ENCODE results near the gene PSMA5.

The PSMA5 gene

GRCh38 chr1:109392788-109393616 is 33.2 kb downstream of the PSMA5 start:
- Histone ChIP-seq H3K36me3 (ENCODE audit: control insufficient read depth in 4 of 4, insufficient read depth in 4 of 4, low read length in 3 of 4) (no peaks in the 10 kb centered on the region), H3K27ac (ENCODE audit: insufficient read depth in 1 of 2, low read depth in 1 of 2, low read length in 2 of 2, poor library complexity in 1 of 2, severe bottlenecking in 2 of 2) (peak overlapping the region in 1 of 2 experiments; percentile 71), H3K9me3 (ENCODE audit: control extremely low read depth in 1 of 5, control insufficient read depth in 4 of 5, insufficient read depth in 2 of 5, low read depth in 1 of 5, low read length in 4 of 5) (no peaks in the 10 kb centered on the region), H3K4me3 (ENCODE audit: control insufficient read depth in 1 of 7, extremely low read depth in 1 of 7, insufficient read depth in 4 of 7, low read depth in 2 of 7, low read length in 6 of 7) (no peak overlapping the region), H3K4me1 (ENCODE audit: control extremely low read depth in 1 of 4, control insufficient read depth in 4 of 4, insufficient read depth in 4 of 4, low read length in 3 of 4) (peaks cover 23 to 84% (median 34%) of the 10 kb centered on the region in 4 experiments), H3K27me3 (replicated peaks in 2 of 5; ENCODE audit: control insufficient read depth in 4 of 5, insufficient read depth in 5 of 5, low read length in 4 of 5) (peaks cover 0 to 15% (median 6%) of the 10 kb centered on the region in 5 experiments)
- CTCF ChIA-PET: interaction anchor here (2.1 kb wide), 1 partner anchor 115 kb away, joined by 11 read pairs; no protein-coding TSS in a partner anchor
- 38% methylated on average over 7 of the region's 10 CpGs for WGBS (ENCODE audit: insufficient coverage)
- POLR2A ChIA-PET: interaction anchor here (1.3 kb wide), 1 partner anchor 179 kb away, joined by 4 read pairs; the partner anchor contains the start of gene SARS1
- DNase-seq: no peak

- ChIA-PET CTCF (interaction anchor here (1.1 to 6.1 kb wide), 3 partner anchors 114 to 127 kb away, joined by 3 to 25 read pairs (median 11); no protein-coding TSS in a partner anchor), POLR2A (no interaction called here)
- Histone ChIP-seq H3K4me3 (ENCODE audit: control insufficient read depth in 1 of 7, extremely low read depth in 1 of 7, insufficient read depth in 4 of 7, low read depth in 2 of 7, low read length in 6 of 7) (no peak overlapping the region), H3K27ac (ENCODE audit: insufficient read depth in 1 of 2, low read depth in 1 of 2, low read length in 2 of 2, poor library complexity in 1 of 2, severe bottlenecking in 2 of 2) (peak overlapping the region in 1 of 2 experiments; percentile 76), H3K9me3 (ENCODE audit: control extremely low read depth in 1 of 5, control insufficient read depth in 4 of 5, insufficient read depth in 2 of 5, low read depth in 1 of 5, low read length in 4 of 5) (no peaks in the 10 kb centered on the region), H3K27me3 (replicated peaks in 2 of 5; ENCODE audit: control insufficient read depth in 4 of 5, insufficient read depth in 5 of 5, low read length in 4 of 5) (peaks cover 0 to 14% (median 6%) of the 10 kb centered on the region in 5 experiments), H3K36me3 (ENCODE audit: control insufficient read depth in 4 of 4, insufficient read depth in 4 of 4, low read length in 3 of 4) (no peaks in the 10 kb centered on the region), H3K4me1 (ENCODE audit: control extremely low read depth in 1 of 4, control insufficient read depth in 4 of 4, insufficient read depth in 4 of 4, low read length in 3 of 4) (peaks cover 23 to 84% (median 32%) of the 10 kb centered on the region in 4 experiments)
- 76% methylated on average over 4 of the region's 4 CpGs for WGBS (ENCODE audit: insufficient coverage)
- DNase-seq: no peak
Observed at GRCh38 chr1:109392037-109392787, 34.0 kb downstream of the PSMA5 start.

- H3K4me1 ChIP-seq (ENCODE audit: control extremely low read depth in 1 of 4, control insufficient read depth in 4 of 4, insufficient read depth in 4 of 4, low read length in 3 of 4): peaks cover 19 to 78% (median 27%) of the 10 kb centered on the region in 4 experiments
- peak overlapping the region in 3 of 7 experiments; percentile 12 to 38 (median 16) for H3K4me3 ChIP-seq (ENCODE audit: control insufficient read depth in 1 of 7, extremely low read depth in 1 of 7, insufficient read depth in 4 of 7, low read depth in 2 of 7, low read length in 6 of 7)
- no peak for DNase-seq
- H3K27me3 ChIP-seq (replicated peaks in 2 of 5; ENCODE audit: control insufficient read depth in 4 of 5, insufficient read depth in 5 of 5, low read length in 4 of 5): peaks cover 0 to 9% (median 5%) of the 10 kb centered on the region in 5 experiments
- ChIA-PET POLR2A (no interaction called here), CTCF (interaction anchor here (0.9 to 6.1 kb wide), 4 partner anchors 10 to 128 kb away, joined by 3 to 25 read pairs (median 4); no protein-coding TSS in a partner anchor)
- no peaks in the 10 kb centered on the region for H3K36me3 ChIP-seq (ENCODE audit: control insufficient read depth in 4 of 4, insufficient read depth in 4 of 4, low read length in 3 of 4)
- H3K9me3 ChIP-seq (ENCODE audit: control extremely low read depth in 1 of 5, control insufficient read depth in 4 of 5, insufficient read depth in 2 of 5, low read depth in 1 of 5, low read length in 4 of 5): no peaks in the 10 kb centered on the region
- H3K27ac ChIP-seq (ENCODE audit: insufficient read depth in 1 of 2, low read depth in 1 of 2, low read length in 2 of 2, poor library complexity in 1 of 2, severe bottlenecking in 2 of 2): peak overlapping the region in 1 of 2 experiments; percentile 76
Observed at GRCh38 chr1:109391626-109392025, 34.6 kb downstream of the PSMA5 start.

GRCh38 chr1:109391157-109391556 is 35.1 kb downstream of the PSMA5 start:
- peak overlapping the region in 1 of 2 experiments; percentile 76 for H3K27ac ChIP-seq (ENCODE audit: insufficient read depth in 1 of 2, low read depth in 1 of 2, low read length in 2 of 2, poor library complexity in 1 of 2, severe bottlenecking in 2 of 2)
- H3K9me3 ChIP-seq (ENCODE audit: control extremely low read depth in 1 of 5, control insufficient read depth in 4 of 5, insufficient read depth in 2 of 5, low read depth in 1 of 5, low read length in 4 of 5): no peaks in the 10 kb centered on the region
- ChIA-PET CTCF (interaction anchor here (0.9 to 6.1 kb wide), 5 partner anchors 8 to 127 kb away, joined by 3 to 25 read pairs (median 4); no protein-coding TSS in a partner anchor), POLR2A (no interaction called here)
- H3K4me1 ChIP-seq (ENCODE audit: control extremely low read depth in 1 of 4, control insufficient read depth in 4 of 4, insufficient read depth in 4 of 4, low read length in 3 of 4): peaks cover 15 to 73% (median 22%) of the 10 kb centered on the region in 4 experiments
- H3K27me3 ChIP-seq (replicated peaks in 2 of 5; ENCODE audit: control insufficient read depth in 4 of 5, insufficient read depth in 5 of 5, low read length in 4 of 5): peaks cover 0 to 4% (median under 1%) of the 10 kb centered on the region in 5 experiments
- WGBS (ENCODE audit: insufficient coverage): no CpG with 5 or more reads among the region's 3 CpGs
- peak overlapping the region in 3 of 7 experiments; percentile 12 to 38 (median 16) for H3K4me3 ChIP-seq (ENCODE audit: control insufficient read depth in 1 of 7, extremely low read depth in 1 of 7, insufficient read depth in 4 of 7, low read depth in 2 of 7, low read length in 6 of 7)
- H3K36me3 ChIP-seq (ENCODE audit: control insufficient read depth in 4 of 4, insufficient read depth in 4 of 4, low read length in 3 of 4): no peaks in the 10 kb centered on the region
- DNase-seq: no peak

GRCh38 chr1:109389638-109390341 is 36.5 kb downstream of the PSMA5 start:
- POLR2A ChIA-PET: no interaction called here
- no peaks in the 10 kb centered on the region for H3K36me3 ChIP-seq (ENCODE audit: control insufficient read depth in 4 of 4, insufficient read depth in 4 of 4, low read length in 3 of 4)
- H3K9me3 ChIP-seq (ENCODE audit: control extremely low read depth in 1 of 5, control insufficient read depth in 4 of 5, insufficient read depth in 2 of 5, low read depth in 1 of 5, low read length in 4 of 5): no peaks in the 10 kb centered on the region
- no peak for DNase-seq
- 55% methylated on average over 5 of the region's 5 CpGs for WGBS (ENCODE audit: insufficient coverage)
- H3K27ac ChIP-seq (ENCODE audit: insufficient read depth in 1 of 2, low read depth in 1 of 2, low read length in 2 of 2, poor library complexity in 1 of 2, severe bottlenecking in 2 of 2): peak overlapping the region in 1 of 2 experiments; percentile 76
- peaks cover 10 to 63% (median 21%) of the 10 kb centered on the region in 4 experiments for H3K4me1 ChIP-seq (ENCODE audit: control extremely low read depth in 1 of 4, control insufficient read depth in 4 of 4, insufficient read depth in 4 of 4, low read length in 3 of 4)
- H3K4me3 ChIP-seq (ENCODE audit: control insufficient read depth in 1 of 7, extremely low read depth in 1 of 7, insufficient read depth in 4 of 7, low read depth in 2 of 7, low read length in 6 of 7): peak overlapping the region in 1 of 7 experiments; percentile 31
- no peaks in the 10 kb centered on the region for H3K27me3 ChIP-seq (replicated peaks in 2 of 5; ENCODE audit: control insufficient read depth in 4 of 5, insufficient read depth in 5 of 5, low read length in 4 of 5)
- CTCF ChIA-PET: interaction anchor here (0.7 to 6.1 kb wide), 7 partner anchors 9 to 212 kb away, joined by 3 to 25 read pairs (median 4); partner anchors contain the start of gene PSRC1

- H3K27ac ChIP-seq (ENCODE audit: insufficient read depth in 1 of 2, low read depth in 1 of 2, low read length in 2 of 2, poor library complexity in 1 of 2, severe bottlenecking in 2 of 2): peak overlapping the region in 1 of 2 experiments; percentile 59
- no peaks in the 10 kb centered on the region for H3K27me3 ChIP-seq (replicated peaks in 2 of 5; ENCODE audit: control insufficient read depth in 4 of 5, insufficient read depth in 5 of 5, low read length in 4 of 5)
- no peaks in the 10 kb centered on the region for H3K36me3 ChIP-seq (ENCODE audit: control insufficient read depth in 4 of 4, insufficient read depth in 4 of 4, low read length in 3 of 4)
- WGBS (ENCODE audit: insufficient coverage): 93% methylated on average over 5 of the region's 7 CpGs
- H3K9me3 ChIP-seq (ENCODE audit: control extremely low read depth in 1 of 5, control insufficient read depth in 4 of 5, insufficient read depth in 2 of 5, low read depth in 1 of 5, low read length in 4 of 5): peaks cover 0 to 4% (median 0%) of the 10 kb centered on the region in 5 experiments
- CTCF ChIA-PET: interaction anchor here (1.1 to 6.1 kb wide), 5 partner anchors 10 to 129 kb away, joined by 3 to 25 read pairs (median 5); partner anchors contain the start of gene PSRC1
- DNase-seq: no peak
- POLR2A ChIA-PET: no interaction called here
- H3K4me1 ChIP-seq (ENCODE audit: control extremely low read depth in 1 of 4, control insufficient read depth in 4 of 4, insufficient read depth in 4 of 4, low read length in 3 of 4): peaks cover 7 to 57% (median 21%) of the 10 kb centered on the region in 4 experiments
- peak overlapping the region in 1 of 7 experiments; percentile 31 for H3K4me3 ChIP-seq (ENCODE audit: control insufficient read depth in 1 of 7, extremely low read depth in 1 of 7, insufficient read depth in 4 of 7, low read depth in 2 of 7, low read length in 6 of 7)
Observed at GRCh38 chr1:109388884-109389637, 37.2 kb downstream of the PSMA5 start.

Data from common myeloid progenitor, CD34-positive (primary cell).